Stimulated activated CD4-positive, alpha-beta T cell treated with anti-CD3 and anti-CD28 coated beads, TNF-alpha, amount 100 ng/mL, for 1 hour (primary cell): Measurements from ENCODE around the gene COL3A1.

Experiments used
- DNase-seq, 3 donors: peaks; one replicate each; pipeline ENCODE4 v3.0.0-alpha.2; 2020; ENCODE audit warnings: low read depth in 3 of 3, low spot score in 1 of 3

COL3A1 gene

DNA sequence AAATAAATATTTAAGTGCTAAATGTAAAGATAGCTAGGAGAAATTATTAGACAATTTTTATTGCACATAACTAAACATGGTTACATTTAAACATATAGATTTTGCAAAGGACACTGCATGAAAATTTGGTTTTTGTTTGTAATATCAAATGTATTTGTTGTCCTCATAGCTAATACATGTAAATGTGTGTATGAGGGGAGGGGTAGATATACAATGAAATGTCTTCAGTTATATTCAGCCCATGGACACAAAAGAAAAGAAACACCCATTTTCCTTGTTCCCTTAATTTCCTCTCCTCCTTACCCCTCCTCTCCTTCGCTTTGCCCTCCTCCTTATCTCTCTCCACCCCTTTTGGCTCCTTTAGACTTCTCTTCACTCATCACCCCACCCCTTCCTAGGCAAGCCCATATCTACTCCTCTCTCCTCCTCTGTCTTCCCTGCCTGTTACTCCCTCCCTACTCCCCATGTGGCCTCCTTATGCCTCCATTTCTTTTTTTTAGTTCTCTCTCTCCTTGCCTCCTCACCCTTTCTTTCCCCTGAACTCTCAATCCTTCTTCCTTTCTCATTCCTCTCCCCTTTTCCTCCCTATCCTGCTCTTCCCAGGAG is 1.4 kb downstream of the COL3A1 start:
- no peak for DNase-seq

DNA sequence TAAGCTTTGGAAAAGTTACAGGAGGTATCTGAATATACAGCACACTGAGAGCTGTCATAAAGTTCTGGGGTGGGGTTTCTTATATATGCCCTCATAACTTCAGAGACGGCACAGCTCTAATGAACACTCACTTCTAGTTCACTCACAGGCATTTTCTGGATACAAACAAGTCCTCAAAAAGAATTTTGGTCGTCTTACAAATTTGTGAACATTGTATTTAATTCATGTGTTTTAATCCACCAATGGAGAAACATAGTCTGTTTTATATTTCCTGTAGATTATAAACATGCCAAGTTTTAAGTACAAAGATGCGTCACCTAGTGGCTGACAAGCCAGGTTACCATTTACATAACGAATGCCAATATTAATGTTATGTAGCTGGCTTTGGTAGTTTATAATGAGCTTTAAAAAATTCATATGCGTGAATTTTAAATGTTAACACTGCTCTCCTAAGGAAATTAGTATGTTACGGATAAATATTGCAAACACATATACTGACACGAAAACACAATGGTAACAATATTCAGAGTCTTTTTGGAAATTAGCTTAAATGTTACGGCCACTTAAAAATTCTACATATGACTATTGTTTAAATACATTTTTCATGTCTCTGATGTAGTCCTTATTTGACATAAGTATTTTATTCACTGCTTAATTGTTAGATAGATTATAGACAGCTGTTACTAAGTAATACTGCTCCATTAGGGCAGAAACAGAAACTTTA is 2.5 kb downstream of the COL3A1 start:
- DNase-seq: no peak

DNA sequence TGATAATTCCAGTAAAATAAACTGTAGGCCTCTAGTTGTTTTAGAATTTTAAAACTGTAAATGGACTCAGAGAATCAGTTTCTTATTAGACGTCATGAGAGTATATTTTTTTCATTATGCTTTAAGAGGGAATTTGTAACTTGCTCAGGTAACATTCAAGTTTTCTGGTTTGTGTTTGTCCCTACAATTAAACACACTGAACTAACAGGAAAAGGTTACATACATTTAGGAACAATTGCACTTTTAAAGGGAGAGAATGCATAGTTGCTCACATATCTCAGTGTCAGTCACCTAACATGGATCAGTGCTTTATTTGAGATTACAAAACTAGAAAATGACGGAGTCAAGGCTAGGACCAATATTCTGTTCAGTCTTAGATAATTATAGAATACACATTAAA is 3.1 kb downstream of the COL3A1 start:
- no peak for DNase-seq

DNA sequence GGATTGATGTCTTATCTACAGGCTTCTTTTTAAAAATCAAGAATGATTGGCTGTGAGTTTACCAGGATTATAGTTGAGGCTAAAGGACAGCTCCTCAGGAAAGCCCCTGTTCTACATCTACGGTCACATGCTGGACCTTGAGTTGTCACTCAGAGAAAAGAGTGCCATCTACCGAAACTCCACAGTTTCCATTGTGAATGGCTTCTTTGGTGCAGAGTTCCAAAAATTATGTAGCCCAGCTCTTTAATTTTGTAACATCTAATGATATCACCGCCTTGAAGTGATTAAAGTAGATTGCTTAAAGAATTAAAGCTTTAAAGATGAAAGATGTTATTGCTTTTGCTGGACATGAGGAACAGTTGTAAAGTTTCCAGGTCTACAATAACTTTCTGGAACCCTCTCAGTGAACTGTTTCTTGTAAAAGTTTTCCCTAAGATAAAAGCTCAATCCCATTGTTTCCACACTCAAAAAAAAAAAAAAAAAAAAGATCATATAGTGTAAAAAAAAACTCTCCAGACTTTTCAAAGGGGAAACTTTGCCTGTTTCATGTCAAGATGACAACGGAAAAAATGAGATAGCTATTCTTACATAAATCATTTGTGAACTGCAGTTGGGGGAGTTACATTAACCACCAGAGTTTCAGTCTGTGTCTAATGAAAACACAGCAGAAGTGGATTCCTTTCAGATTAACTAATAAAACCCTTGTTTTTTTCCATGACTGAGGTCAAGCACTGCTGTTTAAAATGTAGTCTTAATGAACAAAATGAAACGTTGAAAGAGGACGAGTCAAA is 4.3 kb downstream of the COL3A1 start:
- DNase-seq: no peak

GRCh38 chr2:188979187-188980114 is 5.3 kb downstream of the COL3A1 start:
- DNase-seq: no peak

GRCh38 chr2:188983427-188984064 is 9.4 kb downstream of the COL3A1 start:
- DNase-seq: no peak

DNA sequence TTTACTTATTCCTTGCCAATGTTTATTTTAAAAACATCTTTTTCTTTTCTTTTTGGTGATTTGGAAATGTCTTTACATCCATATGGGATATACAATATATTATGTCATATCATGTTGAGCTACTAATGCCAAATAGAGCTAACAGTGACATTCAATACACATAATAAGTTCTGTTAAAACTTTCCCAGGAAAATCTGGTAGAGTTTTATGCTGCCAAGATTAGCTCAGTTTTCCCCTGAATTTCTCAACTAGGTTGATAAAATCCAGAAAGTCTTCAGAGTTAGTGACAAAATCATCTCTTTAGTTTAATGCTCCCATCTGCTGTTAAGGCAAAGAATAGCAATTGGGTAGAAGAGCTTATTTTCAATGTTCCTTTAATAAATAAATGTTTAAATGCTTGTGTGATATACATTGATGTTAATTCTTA is 9.9 kb downstream of the COL3A1 start:
- DNase-seq: no peak

- DNase-seq: no peak
Observed at GRCh38 chr2:188984680-188985079, 10.5 kb downstream of the COL3A1 start.

GRCh38 chr2:188986839-188987238 is 12.7 kb downstream of the COL3A1 start:
- DNase-seq: no peak

DNA sequence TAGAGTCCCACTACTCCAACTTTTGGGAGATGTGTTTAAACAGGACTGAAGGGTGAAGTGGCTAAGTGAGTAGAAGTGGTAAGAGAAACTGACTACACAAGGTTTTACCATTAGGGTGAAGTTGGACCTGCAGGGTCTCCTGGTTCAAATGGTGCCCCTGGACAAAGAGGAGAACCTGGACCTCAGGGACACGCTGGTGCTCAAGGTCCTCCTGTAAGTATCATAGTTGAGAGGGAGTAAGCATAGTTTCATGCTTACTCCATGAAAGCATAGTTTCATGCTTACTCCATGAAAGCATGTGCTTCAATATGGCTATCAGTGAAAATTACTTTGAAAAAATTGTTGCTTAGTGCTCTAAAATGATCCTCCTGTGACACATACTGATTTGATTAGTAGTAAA is 19.1 kb downstream of the COL3A1 start:
- DNase-seq: no peak

DNA sequence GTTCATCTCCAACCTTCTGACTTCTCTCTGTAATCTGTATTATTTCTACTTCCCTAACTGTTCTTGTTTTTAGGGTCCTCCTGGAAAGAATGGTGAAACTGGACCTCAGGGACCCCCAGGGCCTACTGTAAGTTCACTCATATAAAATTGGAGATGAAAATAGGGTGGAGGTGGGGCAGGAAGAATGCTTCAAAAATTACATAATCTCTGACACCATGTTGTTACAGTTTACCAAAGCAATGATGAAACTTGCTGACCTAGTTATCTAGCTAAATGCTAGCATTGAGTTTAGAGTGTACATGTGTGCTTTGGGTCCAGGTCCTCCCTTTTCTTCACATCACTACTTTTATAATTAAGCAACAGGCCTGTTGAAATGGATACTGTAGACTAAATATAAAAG is 23.1 kb downstream of the COL3A1 start:
- no peak for DNase-seq

GRCh38 chr2:189000221-189000620 is 26.0 kb downstream of the COL3A1 start:
- no peak for DNase-seq

DNA sequence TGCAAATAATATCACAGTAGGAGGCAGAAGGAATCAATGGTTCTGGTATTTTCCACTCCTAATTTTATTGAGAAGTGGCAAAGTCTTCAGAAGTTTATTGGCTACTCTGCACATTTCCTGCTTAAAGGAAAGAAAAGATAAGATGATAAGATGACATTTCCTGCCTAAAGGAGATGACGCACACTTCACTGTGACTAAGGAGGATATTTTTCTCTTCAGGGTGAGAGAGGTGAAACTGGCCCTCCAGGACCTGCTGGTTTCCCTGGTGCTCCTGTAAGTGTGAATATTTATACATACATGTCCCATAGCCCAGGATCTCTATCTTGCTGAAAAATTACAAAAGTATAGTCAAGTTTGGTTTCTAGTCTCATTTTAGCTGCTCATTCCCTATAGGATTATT is 27.9 kb downstream of the COL3A1 start:
- DNase-seq: no peak

GRCh38 chr2:189008555-189009262 is 34.5 kb downstream of the COL3A1 start:
- no peak for DNase-seq

- no peak for DNase-seq
Observed at GRCh38 chr2:189010536-189010935, 36.4 kb downstream of the COL3A1 start.

DNA sequence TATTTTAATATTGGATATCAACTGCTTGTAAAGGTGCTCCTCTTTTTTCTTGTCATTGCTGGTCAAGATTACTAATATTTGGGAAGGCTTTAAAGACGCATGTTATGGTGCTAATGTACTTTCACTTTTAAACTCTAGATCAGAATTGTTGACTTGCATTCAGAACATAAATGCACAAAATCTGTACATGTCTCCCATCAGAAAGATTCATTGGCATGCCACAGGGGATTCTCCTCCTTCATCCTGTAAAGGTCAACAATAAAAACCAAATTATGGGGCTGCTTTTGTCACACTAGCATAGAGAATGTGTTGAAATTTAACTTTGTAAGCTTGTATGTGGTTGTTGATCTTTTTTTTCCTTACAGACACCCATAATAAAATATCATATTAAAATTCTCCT is 38.2 kb downstream of the COL3A1 start:
- DNase-seq: no peak

- DNase-seq: no peak
Observed at GRCh38 chr2:189013031-189013430, 38.9 kb downstream of the COL3A1 start.

- DNase-seq: no peak
Observed at GRCh38 chr2:189013671-189014448, 39.7 kb downstream of the COL3A1 start.

GRCh38 chr2:189014449-189015138 is 40.4 kb downstream of the COL3A1 start:
- no peak for DNase-seq
